SK-N-SH (cell line): ENCODE data around the gene CLCN2.

Source experiments
- ELF1 ChIP-seq: IDR thresholded peaks from 2 replicates; pipeline ENCODE4 v1.4.0; 2012
- EZH2phosphoT487 ChIP-seq: fragments of 200-600 bp; sonication (generic); IDR thresholded peaks from 2 replicates; pipeline ENCODE4 v1.6.1; 2017; ENCODE audit warnings: low read depth, mixed run types, mild to moderate bottlenecking, antibody characterized with exemption, moderate library complexity, borderline replicate concordance
- FOXM1 ChIP-seq: IDR thresholded peaks from 2 replicates; pipeline ENCODE4 v1.4.0; 2012; ENCODE audit warnings: low read depth, mild to moderate bottlenecking
- MXI1 ChIP-seq: IDR thresholded peaks from 2 replicates; pipeline ENCODE4 v1.6.1; 2012; ENCODE audit warnings: mild to moderate bottlenecking, low read depth, low read length, improper control_type of control experiment
- POLR2AphosphoS5 ChIP-seq: IDR thresholded peaks from 2 replicates; pipeline ENCODE4 v1.6.1; 2012; ENCODE audit warnings: low read depth, low read length
- TAF1 ChIP-seq: IDR thresholded peaks from 2 replicates; pipeline ENCODE4 v1.6.1; 2012; ENCODE audit warnings: low read depth, mild to moderate bottlenecking, low read length, moderate library complexity, borderline replicate concordance
- YY1 ChIP-seq: IDR thresholded peaks from 2 replicates; pipeline ENCODE4 v1.4.0; 2012; ENCODE audit warnings: low read depth, mild to moderate bottlenecking
- TF ChIP-seq, protein P1 (sequence below): fragments of 200-600 bp; sonication (generic); IDR thresholded peaks from 2 replicates; pipeline ENCODE4 v1.6.1; 2017; ENCODE audit warnings: antibody characterized with exemption, mild to moderate bottlenecking, moderate library complexity
- TF ChIP-seq, protein P2 (sequence below): fragments of 150-350 bp; IDR thresholded peaks from 2 replicates; pipeline ENCODE4 v1.6.1; 2017; ENCODE audit warnings: antibody characterized with exemption, low read length, low read depth, borderline replicate concordance
- TF ChIP-seq, protein P3 (sequence below): IDR thresholded peaks from 2 replicates; pipeline ENCODE4 v1.6.1; 2012; ENCODE audit warnings: mild to moderate bottlenecking, low read depth, low read length, moderate library complexity

DNA sequence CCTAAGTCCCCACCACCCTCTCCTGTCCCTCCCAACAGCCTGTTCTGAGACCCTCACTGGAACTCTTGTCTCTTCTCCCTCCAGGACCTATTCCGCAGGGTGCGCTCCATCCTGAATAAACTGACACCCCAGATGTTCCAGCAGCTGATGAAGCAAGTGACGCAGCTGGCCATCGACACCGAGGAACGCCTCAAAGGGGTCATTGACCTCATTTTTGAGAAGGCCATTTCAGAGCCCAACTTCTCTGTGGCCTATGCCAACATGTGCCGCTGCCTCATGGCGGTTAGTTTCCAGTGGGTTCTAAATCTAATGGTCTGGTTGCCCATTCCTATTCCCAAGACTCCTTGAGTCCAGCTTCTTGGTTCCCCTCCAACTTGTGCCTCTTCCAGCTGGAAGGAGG, 37.7 kb downstream of the CLCN2 start:
- TF ChIP-seq YY1 (no peak), FOXM1 (no peak), EZH2phosphoT487 (no peak), POLR2AphosphoS5 (no peak), TAF1 (no peak), MXI1 (no peak), ELF1 (no peak)
- TF ChIP-seq, protein P1, sequence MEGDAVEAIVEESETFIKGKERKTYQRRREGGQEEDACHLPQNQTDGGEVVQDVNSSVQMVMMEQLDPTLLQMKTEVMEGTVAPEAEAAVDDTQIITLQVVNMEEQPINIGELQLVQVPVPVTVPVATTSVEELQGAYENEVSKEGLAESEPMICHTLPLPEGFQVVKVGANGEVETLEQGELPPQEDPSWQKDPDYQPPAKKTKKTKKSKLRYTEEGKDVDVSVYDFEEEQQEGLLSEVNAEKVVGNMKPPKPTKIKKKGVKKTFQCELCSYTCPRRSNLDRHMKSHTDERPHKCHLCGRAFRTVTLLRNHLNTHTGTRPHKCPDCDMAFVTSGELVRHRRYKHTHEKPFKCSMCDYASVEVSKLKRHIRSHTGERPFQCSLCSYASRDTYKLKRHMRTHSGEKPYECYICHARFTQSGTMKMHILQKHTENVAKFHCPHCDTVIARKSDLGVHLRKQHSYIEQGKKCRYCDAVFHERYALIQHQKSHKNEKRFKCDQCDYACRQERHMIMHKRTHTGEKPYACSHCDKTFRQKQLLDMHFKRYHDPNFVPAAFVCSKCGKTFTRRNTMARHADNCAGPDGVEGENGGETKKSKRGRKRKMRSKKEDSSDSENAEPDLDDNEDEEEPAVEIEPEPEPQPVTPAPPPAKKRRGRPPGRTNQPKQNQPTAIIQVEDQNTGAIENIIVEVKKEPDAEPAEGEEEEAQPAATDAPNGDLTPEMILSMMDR, result no peak
- TF ChIP-seq, protein P2, sequence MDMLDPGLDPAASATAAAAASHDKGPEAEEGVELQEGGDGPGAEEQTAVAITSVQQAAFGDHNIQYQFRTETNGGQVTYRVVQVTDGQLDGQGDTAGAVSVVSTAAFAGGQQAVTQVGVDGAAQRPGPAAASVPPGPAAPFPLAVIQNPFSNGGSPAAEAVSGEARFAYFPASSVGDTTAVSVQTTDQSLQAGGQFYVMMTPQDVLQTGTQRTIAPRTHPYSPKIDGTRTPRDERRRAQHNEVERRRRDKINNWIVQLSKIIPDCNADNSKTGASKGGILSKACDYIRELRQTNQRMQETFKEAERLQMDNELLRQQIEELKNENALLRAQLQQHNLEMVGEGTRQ, result no peak
- TF ChIP-seq, protein P3, sequence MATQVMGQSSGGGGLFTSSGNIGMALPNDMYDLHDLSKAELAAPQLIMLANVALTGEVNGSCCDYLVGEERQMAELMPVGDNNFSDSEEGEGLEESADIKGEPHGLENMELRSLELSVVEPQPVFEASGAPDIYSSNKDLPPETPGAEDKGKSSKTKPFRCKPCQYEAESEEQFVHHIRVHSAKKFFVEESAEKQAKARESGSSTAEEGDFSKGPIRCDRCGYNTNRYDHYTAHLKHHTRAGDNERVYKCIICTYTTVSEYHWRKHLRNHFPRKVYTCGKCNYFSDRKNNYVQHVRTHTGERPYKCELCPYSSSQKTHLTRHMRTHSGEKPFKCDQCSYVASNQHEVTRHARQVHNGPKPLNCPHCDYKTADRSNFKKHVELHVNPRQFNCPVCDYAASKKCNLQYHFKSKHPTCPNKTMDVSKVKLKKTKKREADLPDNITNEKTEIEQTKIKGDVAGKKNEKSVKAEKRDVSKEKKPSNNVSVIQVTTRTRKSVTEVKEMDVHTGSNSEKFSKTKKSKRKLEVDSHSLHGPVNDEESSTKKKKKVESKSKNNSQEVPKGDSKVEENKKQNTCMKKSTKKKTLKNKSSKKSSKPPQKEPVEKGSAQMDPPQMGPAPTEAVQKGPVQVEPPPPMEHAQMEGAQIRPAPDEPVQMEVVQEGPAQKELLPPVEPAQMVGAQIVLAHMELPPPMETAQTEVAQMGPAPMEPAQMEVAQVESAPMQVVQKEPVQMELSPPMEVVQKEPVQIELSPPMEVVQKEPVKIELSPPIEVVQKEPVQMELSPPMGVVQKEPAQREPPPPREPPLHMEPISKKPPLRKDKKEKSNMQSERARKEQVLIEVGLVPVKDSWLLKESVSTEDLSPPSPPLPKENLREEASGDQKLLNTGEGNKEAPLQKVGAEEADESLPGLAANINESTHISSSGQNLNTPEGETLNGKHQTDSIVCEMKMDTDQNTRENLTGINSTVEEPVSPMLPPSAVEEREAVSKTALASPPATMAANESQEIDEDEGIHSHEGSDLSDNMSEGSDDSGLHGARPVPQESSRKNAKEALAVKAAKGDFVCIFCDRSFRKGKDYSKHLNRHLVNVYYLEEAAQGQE, result no peak
